Measurements from ENCODE around the gene CTSF. TPM values are rescaled to one million over a fixed set of nuclear protein-coding genes. Genes with fewer than 3 reads are reported as not detected.

Gene CTSF
- polyA plus RNA-seq, 3 donors: 1.5 to 3.5 (median 2.3) TPM

- TF ChIP-seq, protein P1, sequence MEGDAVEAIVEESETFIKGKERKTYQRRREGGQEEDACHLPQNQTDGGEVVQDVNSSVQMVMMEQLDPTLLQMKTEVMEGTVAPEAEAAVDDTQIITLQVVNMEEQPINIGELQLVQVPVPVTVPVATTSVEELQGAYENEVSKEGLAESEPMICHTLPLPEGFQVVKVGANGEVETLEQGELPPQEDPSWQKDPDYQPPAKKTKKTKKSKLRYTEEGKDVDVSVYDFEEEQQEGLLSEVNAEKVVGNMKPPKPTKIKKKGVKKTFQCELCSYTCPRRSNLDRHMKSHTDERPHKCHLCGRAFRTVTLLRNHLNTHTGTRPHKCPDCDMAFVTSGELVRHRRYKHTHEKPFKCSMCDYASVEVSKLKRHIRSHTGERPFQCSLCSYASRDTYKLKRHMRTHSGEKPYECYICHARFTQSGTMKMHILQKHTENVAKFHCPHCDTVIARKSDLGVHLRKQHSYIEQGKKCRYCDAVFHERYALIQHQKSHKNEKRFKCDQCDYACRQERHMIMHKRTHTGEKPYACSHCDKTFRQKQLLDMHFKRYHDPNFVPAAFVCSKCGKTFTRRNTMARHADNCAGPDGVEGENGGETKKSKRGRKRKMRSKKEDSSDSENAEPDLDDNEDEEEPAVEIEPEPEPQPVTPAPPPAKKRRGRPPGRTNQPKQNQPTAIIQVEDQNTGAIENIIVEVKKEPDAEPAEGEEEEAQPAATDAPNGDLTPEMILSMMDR (IDR thresholded peaks at IDR 0.05): no peak
- no peaks in the 10 kb centered on the region for H3K36me3 ChIP-seq (replicated peaks in 1 of 2; ENCODE audit: control insufficient read depth in 1 of 2, insufficient read depth in 2 of 2, low read length in 2 of 2)
- no peak overlapping the region for H3K27ac Mint-ChIP-seq
- H4K20me1 ChIP-seq (ENCODE audit: insufficient read depth, low read length): no peaks in the 10 kb centered on the region
- H3K27me3 Mint-ChIP-seq (ENCODE audit: low read depth in 3 of 3): peaks cover 18 to 34% (median 23%) of the 10 kb centered on the region in 3 donors
- H3K36me3 Mint-ChIP-seq: no peaks in the 10 kb centered on the region
- no peak overlapping the region for H3K9ac ChIP-seq (ENCODE audit: insufficient read depth, low read length, poor library complexity, severe bottlenecking)
- H3K9me3 Mint-ChIP-seq: peaks cover 0 to 2% (median 0%) of the 10 kb centered on the region in 7 donors
- H3K27ac ChIP-seq (ENCODE audit: low read depth in 1 of 2, low read length in 2 of 2): no peak overlapping the region
- peak in 1 of 3 donors; percentile 4 for DNase-seq
- H3K79me2 ChIP-seq (ENCODE audit: insufficient read depth, low read length): no peaks in the 10 kb centered on the region
- H3K9me3 ChIP-seq (replicated peaks in 1 of 2; ENCODE audit: control insufficient read depth in 1 of 2, insufficient read depth in 1 of 2, low read length in 2 of 2): no peaks in the 10 kb centered on the region
- peak overlapping the region in 1 of 2 donors; percentile 46 for H3K4me3 Mint-ChIP-seq
- H3K4me1 ChIP-seq (ENCODE audit: control insufficient read depth in 1 of 2, insufficient read depth in 2 of 2, low read length in 2 of 2): peaks cover 0 to 5% of the 10 kb centered on the region in 2 donors
- peak overlapping the region; percentile 41 for H2AFZ ChIP-seq (ENCODE audit: insufficient read depth, low read depth, low read length, poor library complexity, severe bottlenecking)
- H3K4me1 Mint-ChIP-seq: peaks cover 8% of the 10 kb centered on the region
- H3K27me3 ChIP-seq (ENCODE audit: control insufficient read depth in 2 of 2, insufficient read depth in 2 of 2, low read length in 2 of 2): peaks cover 3 to 19% of the 10 kb centered on the region in 2 donors
- no peak overlapping the region for H3K4me3 ChIP-seq (replicated peaks in 1 of 3; ENCODE audit: low read depth in 2 of 3, low read length in 3 of 3)
- H3K4me2 ChIP-seq (replicated peaks; ENCODE audit: extremely low read depth, low read length, poor library complexity, severe bottlenecking): peak overlapping the region; percentile 19
- 30% methylated on average over 30 of the region's 50 CpGs for WGBS (ENCODE audit: insufficient coverage)
- intact Hi-C loops (cut with micrococcal nuclease): no loop called here
These were observed 9.1 kb downstream of the CTSF start for GRCh38 chr11:66559142-66559865.

GRCh38 chr11:66557733-66558326 lies 10.6 kb downstream of the CTSF start:
- Histone ChIP-seq H3K79me2 (ENCODE audit: insufficient read depth, low read length) (no peaks in the 10 kb centered on the region), H2AFZ (ENCODE audit: insufficient read depth, low read depth, low read length, poor library complexity, severe bottlenecking) (no peak overlapping the region), H3K4me2 (replicated peaks; ENCODE audit: extremely low read depth, low read length, poor library complexity, severe bottlenecking) (no peak overlapping the region), H3K27me3 (ENCODE audit: control insufficient read depth in 2 of 2, insufficient read depth in 2 of 2, low read length in 2 of 2) (peaks cover 3 to 19% of the 10 kb centered on the region in 2 donors), H3K36me3 (replicated peaks in 1 of 2; ENCODE audit: control insufficient read depth in 1 of 2, insufficient read depth in 2 of 2, low read length in 2 of 2) (no peaks in the 10 kb centered on the region), H3K27ac (ENCODE audit: low read depth in 1 of 2, low read length in 2 of 2) (no peak overlapping the region), H3K4me3 (replicated peaks in 1 of 3; ENCODE audit: low read depth in 2 of 3, low read length in 3 of 3) (no peak overlapping the region), H4K20me1 (ENCODE audit: insufficient read depth, low read length) (no peaks in the 10 kb centered on the region), H3K9ac (ENCODE audit: insufficient read depth, low read length, poor library complexity, severe bottlenecking) (no peak overlapping the region), H3K4me1 (ENCODE audit: control insufficient read depth in 1 of 2, insufficient read depth in 2 of 2, low read length in 2 of 2) (peaks cover 0 to 5% of the 10 kb centered on the region in 2 donors), H3K9me3 (replicated peaks in 1 of 2; ENCODE audit: control insufficient read depth in 1 of 2, insufficient read depth in 1 of 2, low read length in 2 of 2) (no peaks in the 10 kb centered on the region)
- Mint-ChIP-seq H3K27ac (peak overlapping the region in 1 of 7 donors; percentile 10), H3K36me3 (no peaks in the 10 kb centered on the region), H3K9me3 (peaks cover 0 to 2% (median 0%) of the 10 kb centered on the region in 7 donors), H3K27me3 (ENCODE audit: low read depth in 3 of 3) (peaks cover 21 to 38% (median 23%) of the 10 kb centered on the region in 3 donors), H3K4me1 (peaks cover 8% of the 10 kb centered on the region), H3K4me3 (peak overlapping the region in 1 of 2 donors; percentile 31)
- TF ChIP-seq, protein P1 (IDR thresholded peaks at IDR 0.05): no peak
- WGBS (ENCODE audit: insufficient coverage): 97% methylated on average over 21 of the region's 24 CpGs
- DNase-seq: no peak
- intact Hi-C loops (cut with micrococcal nuclease): no loop called here
